HL-60 (cell line): ENCODE data around the gene RPGRIP1.
"Not testable (repeated sequence)": the region's sequence is repeated elsewhere in the genome, so short reads cannot be mapped to it uniquely, and the experiment has no call there.

Source experiments
- POLR2AphosphoS5 ChIP-seq: IDR thresholded peaks from 2 replicates; pipeline ENCODE4 v1.6.1; 2012; ENCODE audit warnings: low read depth
- TF ChIP-seq, protein P1 (sequence below): IDR thresholded peaks from one replicate; pipeline ENCODE4 v1.5.1; 2011; ENCODE audit warnings: low read length, control low read depth, inconsistent platforms; ENCODE audit not compliant: insufficient read depth
- TF ChIP-seq, protein P2 (sequence below): IDR thresholded peaks from 2 replicates; pipeline ENCODE4 v1.6.1; 2012; ENCODE audit warnings: low read depth; ENCODE audit not compliant: insufficient replicate concordance

DNA sequence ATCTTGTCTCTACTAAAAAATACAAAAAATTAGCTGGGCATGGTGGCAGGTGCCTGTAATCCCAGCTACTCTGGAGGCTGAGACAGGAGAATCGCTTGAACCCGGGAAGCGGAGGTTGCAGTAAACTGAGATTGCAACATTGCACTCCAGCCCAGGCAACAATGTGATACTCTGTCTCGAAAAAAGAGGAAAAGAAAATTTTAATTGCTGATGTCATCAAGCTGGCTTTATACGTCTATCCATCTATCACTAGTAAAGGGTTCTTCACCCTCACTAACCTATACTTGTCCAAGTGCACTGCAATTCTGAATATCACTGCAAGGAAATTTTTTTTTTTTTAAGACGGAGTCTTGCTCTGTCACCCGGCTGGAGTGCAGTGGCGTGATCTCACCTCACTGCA, 2.0 kb downstream of the RPGRIP1 start:
- not testable (repeated sequence) for TF ChIP-seq POLR2AphosphoS5
- TF ChIP-seq, protein P1, sequence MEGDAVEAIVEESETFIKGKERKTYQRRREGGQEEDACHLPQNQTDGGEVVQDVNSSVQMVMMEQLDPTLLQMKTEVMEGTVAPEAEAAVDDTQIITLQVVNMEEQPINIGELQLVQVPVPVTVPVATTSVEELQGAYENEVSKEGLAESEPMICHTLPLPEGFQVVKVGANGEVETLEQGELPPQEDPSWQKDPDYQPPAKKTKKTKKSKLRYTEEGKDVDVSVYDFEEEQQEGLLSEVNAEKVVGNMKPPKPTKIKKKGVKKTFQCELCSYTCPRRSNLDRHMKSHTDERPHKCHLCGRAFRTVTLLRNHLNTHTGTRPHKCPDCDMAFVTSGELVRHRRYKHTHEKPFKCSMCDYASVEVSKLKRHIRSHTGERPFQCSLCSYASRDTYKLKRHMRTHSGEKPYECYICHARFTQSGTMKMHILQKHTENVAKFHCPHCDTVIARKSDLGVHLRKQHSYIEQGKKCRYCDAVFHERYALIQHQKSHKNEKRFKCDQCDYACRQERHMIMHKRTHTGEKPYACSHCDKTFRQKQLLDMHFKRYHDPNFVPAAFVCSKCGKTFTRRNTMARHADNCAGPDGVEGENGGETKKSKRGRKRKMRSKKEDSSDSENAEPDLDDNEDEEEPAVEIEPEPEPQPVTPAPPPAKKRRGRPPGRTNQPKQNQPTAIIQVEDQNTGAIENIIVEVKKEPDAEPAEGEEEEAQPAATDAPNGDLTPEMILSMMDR, result not testable (repeated sequence)
- TF ChIP-seq, protein P2, sequence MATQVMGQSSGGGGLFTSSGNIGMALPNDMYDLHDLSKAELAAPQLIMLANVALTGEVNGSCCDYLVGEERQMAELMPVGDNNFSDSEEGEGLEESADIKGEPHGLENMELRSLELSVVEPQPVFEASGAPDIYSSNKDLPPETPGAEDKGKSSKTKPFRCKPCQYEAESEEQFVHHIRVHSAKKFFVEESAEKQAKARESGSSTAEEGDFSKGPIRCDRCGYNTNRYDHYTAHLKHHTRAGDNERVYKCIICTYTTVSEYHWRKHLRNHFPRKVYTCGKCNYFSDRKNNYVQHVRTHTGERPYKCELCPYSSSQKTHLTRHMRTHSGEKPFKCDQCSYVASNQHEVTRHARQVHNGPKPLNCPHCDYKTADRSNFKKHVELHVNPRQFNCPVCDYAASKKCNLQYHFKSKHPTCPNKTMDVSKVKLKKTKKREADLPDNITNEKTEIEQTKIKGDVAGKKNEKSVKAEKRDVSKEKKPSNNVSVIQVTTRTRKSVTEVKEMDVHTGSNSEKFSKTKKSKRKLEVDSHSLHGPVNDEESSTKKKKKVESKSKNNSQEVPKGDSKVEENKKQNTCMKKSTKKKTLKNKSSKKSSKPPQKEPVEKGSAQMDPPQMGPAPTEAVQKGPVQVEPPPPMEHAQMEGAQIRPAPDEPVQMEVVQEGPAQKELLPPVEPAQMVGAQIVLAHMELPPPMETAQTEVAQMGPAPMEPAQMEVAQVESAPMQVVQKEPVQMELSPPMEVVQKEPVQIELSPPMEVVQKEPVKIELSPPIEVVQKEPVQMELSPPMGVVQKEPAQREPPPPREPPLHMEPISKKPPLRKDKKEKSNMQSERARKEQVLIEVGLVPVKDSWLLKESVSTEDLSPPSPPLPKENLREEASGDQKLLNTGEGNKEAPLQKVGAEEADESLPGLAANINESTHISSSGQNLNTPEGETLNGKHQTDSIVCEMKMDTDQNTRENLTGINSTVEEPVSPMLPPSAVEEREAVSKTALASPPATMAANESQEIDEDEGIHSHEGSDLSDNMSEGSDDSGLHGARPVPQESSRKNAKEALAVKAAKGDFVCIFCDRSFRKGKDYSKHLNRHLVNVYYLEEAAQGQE, result not testable (repeated sequence)
